Endometrium (tissue), 2 donors: Measurements from ENCODE around the gene CATSPER1.

Experiments used
- FAIRE-seq: peaks from 2 replicates; lab custom pipeline; 2012; peaks lifted over from hg19 to GRCh38; lab: Jason Lieb, UNC
- donor health status: control.
- donor health status: control.

The CATSPER1 gene

GRCh38 chr11:65968600-65969482, 57.4 kb downstream of the CATSPER1 start:
- no peak for FAIRE-seq

GRCh38 chr11:65967329-65967934, 58.8 kb downstream of the CATSPER1 start:
- no peak for FAIRE-seq
